Endodermal cell (in vitro differentiated cells): Measurements from ENCODE around the gene TXNDC11. TPM values are rescaled to one million over a fixed set of nuclear protein-coding genes. Genes with fewer than 3 reads are reported as not detected.

Experiments
- DNase-seq: peaks from one replicate; pipeline ENCODE4 v3.0.0-alpha.2; 2017
- H3K27ac ChIP-seq: 2 replicates; pipeline ENCODE4 v1.5.1; 2013; ENCODE audit warnings: mild to moderate bottlenecking, low read depth, low read length, moderate library complexity
- H3K27me3 ChIP-seq: 2 replicates; pipeline ENCODE4 v1.6.1; 2013; ENCODE audit warnings: mild to moderate bottlenecking, low read length, moderate library complexity; ENCODE audit not compliant: insufficient read depth, control insufficient read depth, poor library complexity, severe bottlenecking
- H3K36me3 ChIP-seq: 2 replicates; pipeline ENCODE4 v1.7.0; 2013; ENCODE audit warnings: mild to moderate bottlenecking, low read length, moderate library complexity; ENCODE audit not compliant: control insufficient read depth, insufficient read depth
- H3K4me1 ChIP-seq: one replicate; pipeline ENCODE4 v1.7.0; 2013; ENCODE audit warnings: low read length; ENCODE audit not compliant: control insufficient read depth, insufficient read depth
- H3K4me3 ChIP-seq: 2 replicates; pipeline ENCODE4 v1.5.1; 2013; ENCODE audit warnings: mild to moderate bottlenecking, low read length, moderate library complexity
- H3K9ac ChIP-seq: 2 replicates; pipeline ENCODE4 v1.6.1; 2013; ENCODE audit warnings: mild to moderate bottlenecking, low read length, moderate library complexity; ENCODE audit not compliant: poor library complexity, severe bottlenecking; ENCODE audit errors: extremely low read depth
- H3K9me3 ChIP-seq: 2 replicates; pipeline ENCODE4 v1.6.1; 2013; ENCODE audit warnings: mild to moderate bottlenecking, low read length, moderate library complexity; ENCODE audit not compliant: control insufficient read depth
- H3K27ac Mint-ChIP-seq: 2 replicates; pipeline ENCODE4 v1.8.0; 2020; ENCODE audit warnings: mixed read lengths
- H3K27me3 Mint-ChIP-seq: 2 replicates; pipeline ENCODE4 v1.8.0; 2021; ENCODE audit warnings: mild to moderate bottlenecking, mixed read lengths; ENCODE audit not compliant: insufficient read depth
- H3K36me3 Mint-ChIP-seq: 2 replicates; pipeline ENCODE4 v1.8.0; 2020; ENCODE audit warnings: low read depth, mixed read lengths
- H3K4me1 Mint-ChIP-seq: 2 replicates; pipeline ENCODE4 v1.8.0; 2020; ENCODE audit warnings: mixed read lengths
- H3K4me3 Mint-ChIP-seq: 2 replicates; pipeline ENCODE4 v1.8.0; 2020; ENCODE audit warnings: mild to moderate bottlenecking, moderate library complexity, mixed read lengths
- H3K9me3 Mint-ChIP-seq: 2 replicates; pipeline ENCODE4 v1.8.0; 2020; ENCODE audit warnings: mild to moderate bottlenecking, mixed read lengths
- CTCF ChIP-seq: fragments of 200-600 bp; sonication (generic); conservative IDR thresholded peaks from 2 replicates; pipeline ENCODE4 v1.5.0; 2021; ENCODE audit warnings: antibody characterized with exemption, mild to moderate bottlenecking
- WGBS, 2 experiments: methylation state at CpG; one replicate each; pipeline versions ENCODE4 v1.1.5 to v1.1.7; 2013; ENCODE audit warnings: missing lambda C conversion rate in 2 of 2, mixed read lengths in 1 of 2; ENCODE audit not compliant: insufficient coverage in 1 of 2, insufficient read length in 1 of 2; 5-methylcytosine and 5-hydroxymethylcytosine counted together
- total RNA-seq, 2 donors: library from RNA; stranded (reverse); fragmentation: NEBNext Ultra II Directional in 1 of 2; extraction: Animal tissue kit (Norgen Biotek cat#: 25700) in 1 of 2; gene quantifications; 2 replicates in 1 of 2; 3 replicates in 1 of 2; pipeline ENCODE4 v1.2.1, GENCODE V29; 2021

Gene TXNDC11
- total RNA-seq, 2 donors from 2014 or later: 16.4 to 20.8 TPM

- WGBS, 2 experiments: 95 to 98% methylated on average over 7 of the region's 7 CpGs
- no peak for TF ChIP-seq CTCF
- no peaks in the 10 kb centered on the region for H3K27me3 Mint-ChIP-seq
Observed at GRCh38 chr16:11768849-11769248, 26.2 kb upstream of the TXNDC11 start.

GRCh38 chr16:11762431-11762830, 19.8 kb upstream of the TXNDC11 start:
- H3K9me3 ChIP-seq: no peaks in the 10 kb centered on the region
- Mint-ChIP-seq H3K36me3 (peaks cover 64% of the 10 kb centered on the region), H3K9me3 (no peaks in the 10 kb centered on the region), H3K4me3 (no peak overlapping the region), H3K27me3 (no peaks in the 10 kb centered on the region), H3K4me1 (no peaks in the 10 kb centered on the region), H3K27ac (no peak overlapping the region)
- H3K27ac ChIP-seq: no peak overlapping the region
- H3K9ac ChIP-seq: no peak overlapping the region
- no peak for DNase-seq
- H3K27me3 ChIP-seq: no peaks in the 10 kb centered on the region
- no peaks in the 10 kb centered on the region for H3K4me1 ChIP-seq
- no peak for TF ChIP-seq CTCF
- no peak overlapping the region for H3K4me3 ChIP-seq
- H3K36me3 ChIP-seq: peaks cover 88% of the 10 kb centered on the region
- WGBS, 2 experiments: 93 to 94% methylated on average over 4 of the region's 4 CpGs

More at GRCh38 chr16:11768849-11769248, 26.2 kb upstream of the TXNDC11 start:
- Histone ChIP-seq H3K9ac (no peak overlapping the region), H3K27me3 (no peaks in the 10 kb centered on the region), H3K4me3 (no peak overlapping the region), H3K27ac (no peak overlapping the region), H3K9me3 (no peaks in the 10 kb centered on the region), H3K36me3 (peaks cover 78% of the 10 kb centered on the region), H3K4me1 (no peaks in the 10 kb centered on the region)
- Mint-ChIP-seq H3K9me3 (no peaks in the 10 kb centered on the region), H3K4me3 (no peak overlapping the region), H3K4me1 (no peaks in the 10 kb centered on the region), H3K27ac (no peak overlapping the region), H3K36me3 (peaks cover 63% of the 10 kb centered on the region)
- DNase-seq: no peak

GRCh38 chr16:11759997-11760396, 17.3 kb upstream of the TXNDC11 start:
- peaks cover 84% of the 10 kb centered on the region for H3K36me3 ChIP-seq
- Mint-ChIP-seq H3K9me3 (no peaks in the 10 kb centered on the region), H3K4me1 (no peaks in the 10 kb centered on the region), H3K27me3 (no peaks in the 10 kb centered on the region), H3K36me3 (peaks cover 72% of the 10 kb centered on the region), H3K4me3 (no peak overlapping the region), H3K27ac (no peak overlapping the region)
- H3K27ac ChIP-seq: no peak overlapping the region
- no peaks in the 10 kb centered on the region for H3K27me3 ChIP-seq
- no peak for DNase-seq
- no peak for TF ChIP-seq CTCF
- H3K4me1 ChIP-seq: no peaks in the 10 kb centered on the region
- no peak overlapping the region for H3K4me3 ChIP-seq
- 100% methylated on average over 3 of the region's 4 CpGs; no CpG with 5 or more reads in 1 of the 2 experiments for WGBS, 2 experiments
- H3K9me3 ChIP-seq: no peaks in the 10 kb centered on the region
- H3K9ac ChIP-seq: no peak overlapping the region
